ENCODE data around the gene GTPBP3.

GRCh38 chr19:17380426-17381138 lies 43.2 kb downstream of the GTPBP3 start:
- TF ChIP-seq HMG20A (CRISPR knock-in tag; conservative IDR thresholded peaks at IDR 0.05): no peak
- no peak for TF ChIP-seq CTCF (IDR thresholded peaks at IDR 0.05 in 2 of 3, conservative IDR thresholded peaks at IDR 0.05 in 1 of 3; ENCODE audit: insufficient read depth in 2 of 3, low read depth in 1 of 3, low read length in 3 of 3)
- TF ChIP-seq POLR2A (conservative IDR thresholded peaks at IDR 0.05): no peak
